ENCODE results near the gene RTP2. TPM values are rescaled to one million over a fixed set of nuclear protein-coding genes. Genes with fewer than 3 reads are reported as not detected.
"Not testable (repeated sequence)": the region's sequence is repeated elsewhere in the genome, so short reads cannot be mapped to it uniquely, and the experiment has no call there.

Gene RTP2
- total RNA-seq, 1 donor from 2014 or later = not detected

DNA sequence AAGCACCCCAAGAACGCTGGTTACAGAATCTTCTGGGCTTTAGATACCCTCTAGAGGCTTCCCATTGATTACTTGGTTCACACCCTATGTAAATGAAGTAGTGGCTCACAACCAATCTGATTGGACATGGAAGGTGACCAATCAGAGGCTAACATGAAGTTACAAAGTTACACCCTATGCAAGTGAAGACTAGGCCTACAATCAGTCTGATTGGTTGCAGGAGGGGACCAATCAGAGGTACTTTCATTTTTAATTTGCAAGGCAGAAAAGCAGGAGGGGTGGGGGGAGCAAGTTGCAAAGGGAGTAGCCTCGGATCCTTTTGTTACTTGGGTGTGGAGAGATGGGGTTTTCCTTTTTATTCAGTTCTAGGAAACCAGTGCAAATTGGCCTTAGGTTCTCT is 11.1 kb upstream of the RTP2 start:
- no peak for DNase-seq

DNA sequence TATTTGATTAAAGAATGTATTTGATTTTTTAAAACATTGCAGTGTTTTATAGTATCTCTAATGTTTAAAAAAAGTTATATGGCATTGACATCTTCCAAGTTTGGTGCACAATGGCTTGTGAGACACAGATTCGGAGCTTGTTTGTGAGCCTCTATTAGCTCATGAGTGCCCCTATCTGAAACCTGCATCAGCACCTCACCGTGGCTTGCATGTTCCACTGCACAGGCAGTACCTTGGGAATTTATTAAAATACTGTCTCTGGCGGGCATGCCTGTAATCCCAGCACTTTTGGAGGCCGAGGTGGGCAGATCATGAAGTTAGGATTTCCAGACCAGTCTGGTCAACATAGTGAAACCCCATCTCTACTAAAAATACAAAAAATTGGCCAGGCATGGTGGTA is 6.8 kb upstream of the RTP2 start:
- no peak for DNase-seq

GRCh38 chr3:187708696-187709095 is 6.3 kb upstream of the RTP2 start:
- DNase-seq = no peak

DNA sequence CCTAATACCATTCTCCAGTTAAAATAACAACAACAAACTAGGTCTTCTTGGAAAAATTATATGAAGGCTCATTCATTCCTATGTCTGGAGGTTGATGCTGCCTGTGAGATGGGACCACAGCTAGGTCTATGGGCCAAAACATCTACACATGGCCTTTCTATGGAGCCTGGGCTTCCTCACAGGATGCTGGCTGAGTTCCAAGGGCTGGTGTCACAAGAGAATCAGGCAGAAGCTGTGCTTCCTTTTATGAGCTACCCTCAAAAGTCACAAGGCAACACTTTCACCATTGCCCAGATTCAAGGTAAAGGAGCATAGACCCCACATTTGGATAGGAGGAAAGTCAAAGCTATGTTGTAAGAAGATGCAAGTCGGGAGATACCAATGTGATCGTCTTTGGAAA is 4.6 kb upstream of the RTP2 start:
- DNase-seq = no peak

GRCh38 chr3:187705164-187705563 is 2.8 kb upstream of the RTP2 start:
- no peak for DNase-seq

DNA sequence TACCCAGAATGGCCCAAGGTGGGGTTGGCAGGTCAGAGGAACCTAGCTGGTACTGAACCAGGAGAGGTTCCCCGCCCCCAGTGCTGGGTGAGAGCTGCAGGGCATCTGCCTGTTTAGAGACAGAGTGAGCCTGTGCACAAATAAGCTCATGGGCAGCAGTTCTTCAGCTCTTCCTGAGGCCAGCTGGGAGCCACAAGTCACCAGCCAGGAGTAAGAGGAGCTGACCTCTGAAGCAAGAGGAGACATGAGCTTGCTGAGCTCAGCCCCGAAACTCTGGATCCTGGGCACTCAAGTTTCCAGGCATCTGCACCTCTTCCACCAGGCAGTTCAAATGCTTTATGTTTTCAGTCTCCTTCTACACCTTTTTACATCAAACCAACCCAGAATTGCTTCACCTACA is 2.1 kb downstream of the RTP2 start:
- DNase-seq = no peak

GRCh38 chr3:187698499-187699399 is 3.6 kb downstream of the RTP2 start:
- DNase-seq = no peak

DNA sequence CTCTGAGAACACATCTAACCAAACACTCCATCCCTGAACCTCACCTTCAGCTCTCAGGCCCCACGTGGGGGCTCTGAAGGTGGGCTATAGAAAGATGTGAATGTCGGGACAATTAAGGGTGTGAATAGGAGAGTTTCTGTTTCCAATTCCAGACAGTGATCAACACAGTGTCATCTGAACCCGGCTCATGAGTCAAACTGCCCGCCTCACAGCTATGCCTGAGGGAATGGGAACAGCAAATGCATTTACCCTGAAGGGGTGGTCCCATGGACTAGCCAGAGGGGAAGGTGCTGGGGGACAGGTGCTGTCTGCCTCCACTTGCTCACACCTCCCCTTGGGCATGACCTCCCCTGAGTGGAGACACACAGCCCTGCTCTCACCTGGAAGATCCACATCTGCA is 6.3 kb downstream of the RTP2 start:
- no peak for DNase-seq

- DNase-seq = no peak
Measured at GRCh38 chr3:187695449-187695848, 6.9 kb downstream of the RTP2 start.

DNA sequence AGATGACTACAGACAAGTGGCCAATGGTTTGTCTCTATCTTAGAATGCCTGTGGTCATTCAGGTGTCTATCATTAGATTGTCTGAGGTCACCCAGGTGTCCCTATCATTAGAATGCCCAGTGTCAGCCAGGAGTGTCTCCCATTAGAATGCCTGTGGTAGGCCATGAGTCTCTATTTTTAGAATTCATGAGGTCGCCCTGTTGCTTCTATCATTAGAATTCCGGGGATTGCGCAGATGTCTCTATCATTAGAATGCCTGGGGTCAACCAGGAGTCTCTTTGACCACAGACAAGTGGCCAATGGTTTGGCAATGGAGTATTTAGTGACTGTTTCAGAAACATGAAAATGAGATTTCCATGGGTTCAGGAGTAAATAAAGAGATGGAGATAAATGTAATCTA is 7.6 kb downstream of the RTP2 start:
- DNase-seq = peak; percentile 8

GRCh38 chr3:187693431-187693830 is 8.9 kb downstream of the RTP2 start:
- no peak for DNase-seq

DNA sequence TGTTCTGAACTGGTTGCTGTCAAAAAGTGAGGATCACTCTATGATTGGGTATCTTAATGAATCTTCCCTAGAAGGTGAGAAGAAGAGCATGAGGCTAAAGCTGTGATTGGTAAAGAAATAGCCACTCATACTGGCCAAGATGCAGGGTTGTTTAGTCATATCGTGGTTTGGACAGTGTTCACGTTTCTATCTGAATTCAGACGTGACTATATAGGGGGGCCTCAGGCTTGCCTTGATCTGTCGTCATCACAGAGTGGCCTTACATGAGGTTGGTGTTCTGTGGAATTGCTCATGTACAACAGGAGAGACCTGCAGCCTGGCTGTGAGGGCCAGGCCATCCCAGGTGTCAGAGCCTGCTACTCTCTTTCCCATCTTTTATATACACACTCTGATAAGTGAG is 12.4 kb downstream of the RTP2 start:
- DNase-seq = no peak

DNA sequence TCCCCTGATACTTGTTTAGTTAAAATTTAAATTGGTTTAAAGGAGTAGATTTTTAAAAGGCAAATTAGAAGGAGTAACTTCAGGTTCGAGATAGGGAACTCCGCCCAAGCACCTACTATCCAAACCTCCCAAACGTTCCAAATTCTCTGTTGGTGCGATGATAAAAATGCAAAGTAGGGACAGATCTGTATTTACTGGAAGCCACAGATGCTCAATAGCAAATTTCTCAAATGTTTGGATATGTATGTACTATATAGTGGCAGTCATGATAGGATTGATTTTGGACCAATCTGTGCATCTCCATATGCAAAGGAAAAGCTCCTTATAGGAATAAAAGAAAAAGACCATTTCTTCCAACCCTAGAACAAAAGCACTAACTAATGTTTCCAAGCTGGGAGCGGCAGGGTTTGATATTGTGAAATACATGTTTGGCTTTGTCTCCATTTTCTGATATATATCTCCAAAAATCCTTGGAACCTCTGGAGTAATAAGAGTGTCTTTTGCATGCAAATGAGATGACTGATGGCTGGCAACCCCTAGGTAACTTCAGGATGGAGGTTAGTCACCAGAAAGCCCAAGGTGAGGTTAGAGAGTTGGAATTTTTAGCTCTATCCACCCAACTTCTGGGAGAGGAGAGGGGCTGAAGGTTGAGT is 15.6 kb downstream of the RTP2 start:
- DNase-seq = no peak

DNA sequence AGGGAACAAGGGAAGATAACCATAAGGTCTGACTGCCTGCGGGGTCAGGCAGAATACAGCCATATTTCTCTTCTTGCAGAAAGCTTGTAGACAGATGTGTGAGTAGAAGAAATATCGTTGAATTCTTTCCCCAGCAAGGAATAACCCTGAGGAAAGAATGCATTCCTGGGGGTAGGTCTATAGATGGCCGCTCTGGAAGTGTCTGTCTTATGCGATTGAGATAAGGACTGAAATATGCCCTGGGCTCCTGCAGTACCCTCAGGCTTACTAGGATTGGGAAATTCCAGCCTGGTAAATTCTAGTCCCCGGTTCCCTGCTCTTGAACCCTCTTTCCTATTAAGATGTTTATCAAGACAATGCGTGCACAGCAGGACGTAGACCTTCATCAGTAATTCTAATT is 16.4 kb downstream of the RTP2 start:
- no peak for DNase-seq

- DNase-seq = no peak
Measured at GRCh38 chr3:187684880-187685279, 17.5 kb downstream of the RTP2 start.

DNA sequence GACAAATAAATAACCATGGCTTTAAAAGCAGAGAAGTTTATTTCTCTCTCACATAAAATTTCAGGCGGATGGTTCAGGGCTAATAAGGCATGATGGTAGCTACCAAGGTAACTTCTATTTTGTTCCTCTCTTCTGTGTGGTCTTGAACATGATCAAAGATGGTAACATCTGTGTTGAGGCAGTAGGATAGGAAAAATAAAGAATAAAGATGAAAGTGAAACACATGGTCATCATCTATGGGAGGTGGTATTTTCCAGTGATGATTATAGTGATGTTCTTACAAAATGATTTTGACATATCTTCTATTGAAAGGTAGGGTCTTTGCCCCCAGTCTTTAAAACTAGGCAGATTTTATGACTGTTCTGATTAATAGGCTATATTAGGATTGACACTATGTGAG is 17.9 kb downstream of the RTP2 start:
- DNase-seq = no peak

DNA sequence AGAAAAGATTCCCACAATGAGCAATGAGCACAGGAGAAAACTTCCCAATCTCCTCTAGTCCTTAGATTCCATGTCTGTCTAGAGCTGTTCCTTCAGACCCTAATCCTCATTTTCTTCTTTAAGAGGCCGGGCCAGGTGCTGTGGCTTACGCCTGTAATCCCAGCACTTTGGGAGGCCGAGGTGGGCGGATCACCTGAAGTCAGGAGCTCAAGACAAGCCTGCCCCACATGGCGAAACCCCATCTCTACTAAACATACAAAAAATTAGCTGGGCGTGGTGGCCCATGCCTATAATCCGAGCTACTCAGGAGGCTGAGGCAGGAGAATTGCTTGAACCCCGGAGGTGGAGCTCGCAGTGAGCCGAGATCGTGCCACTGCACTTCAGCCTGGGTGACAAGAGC is 20.6 kb downstream of the RTP2 start:
- not testable (repeated sequence) for DNase-seq

DNA sequence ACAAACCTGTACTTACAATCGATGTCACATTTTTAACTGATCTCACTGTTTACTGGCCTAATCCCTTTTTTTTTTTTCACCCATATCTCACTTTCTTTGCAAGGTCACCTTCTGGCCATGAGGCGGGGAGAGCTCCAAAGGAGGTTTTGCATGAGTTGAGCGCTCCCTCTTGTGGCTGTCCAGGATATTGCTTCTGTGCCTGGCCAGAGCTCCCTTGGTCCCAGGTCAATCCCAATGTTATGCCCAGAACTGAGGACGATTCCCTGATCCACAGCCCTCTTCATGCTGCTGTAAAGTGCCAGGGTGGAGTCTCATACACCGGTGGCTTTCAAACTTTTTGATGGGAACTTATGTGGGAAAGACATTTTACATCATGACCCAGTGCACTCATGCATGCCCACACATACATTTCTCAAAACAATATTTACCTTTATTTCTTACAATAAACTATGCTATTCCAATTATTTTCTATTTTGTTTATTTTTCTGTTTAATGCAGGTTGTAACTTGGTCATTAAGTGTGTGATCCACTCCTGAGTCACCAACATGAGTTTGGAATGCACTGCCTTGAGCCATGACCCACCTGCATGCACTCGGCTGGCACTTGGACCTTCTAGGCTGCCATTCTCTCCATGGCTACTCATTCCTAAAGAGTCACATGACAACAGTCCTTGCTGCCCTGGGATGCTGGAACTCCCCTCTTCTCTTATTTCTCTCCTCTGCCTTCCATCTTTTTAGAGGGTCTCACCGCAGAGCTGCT is 22.5 kb downstream of the RTP2 start:
- peak; percentile 83 for DNase-seq

DNA sequence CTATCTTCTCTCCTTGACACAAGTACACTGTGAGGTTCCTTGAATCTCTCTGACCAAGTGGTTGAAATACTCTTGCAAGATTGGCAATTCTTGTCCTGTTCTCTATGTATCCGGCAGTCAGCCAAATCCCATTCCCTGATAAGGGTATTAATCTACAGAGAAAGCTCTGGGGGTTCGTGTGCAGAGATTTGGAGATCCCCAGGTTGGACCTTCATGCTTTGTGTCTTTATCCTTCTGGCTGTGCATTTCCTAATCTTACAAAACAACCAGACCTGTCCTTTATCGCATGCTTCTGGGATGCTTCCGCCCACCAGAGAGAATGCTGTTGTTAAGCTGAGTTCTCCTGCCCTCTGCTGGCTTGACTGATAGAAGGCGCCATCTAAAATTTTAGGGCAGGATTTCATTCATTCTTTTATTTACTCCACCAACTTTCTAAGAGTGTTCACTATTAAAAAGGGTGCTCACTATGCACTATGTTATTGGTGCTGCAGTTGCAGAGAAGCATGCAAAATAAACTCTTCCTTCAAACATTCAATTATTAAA is 23.6 kb downstream of the RTP2 start:
- DNase-seq = peak; percentile 70

DNA sequence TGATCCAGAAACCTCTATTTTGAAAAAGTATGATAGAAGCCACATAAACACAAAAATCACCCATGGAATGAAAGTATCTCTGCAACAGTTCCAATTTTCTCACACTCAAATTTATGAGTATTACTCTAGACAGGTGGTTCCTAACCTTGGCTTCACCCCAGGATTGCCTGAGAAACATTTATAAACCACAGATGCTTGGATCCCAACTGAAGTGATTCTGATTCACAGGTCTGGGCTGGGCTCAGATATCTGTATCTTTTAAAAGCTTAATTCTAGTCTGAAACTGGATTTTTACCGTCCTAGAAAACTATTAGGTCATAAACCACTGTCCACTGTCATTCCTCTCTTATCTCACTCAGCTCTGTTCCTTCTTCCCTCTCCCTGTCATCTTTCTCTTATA is 24.8 kb downstream of the RTP2 start:
- DNase-seq = no peak

GRCh38 chr3:187673012-187673411 is 29.3 kb downstream of the RTP2 start:
- no peak for DNase-seq

DNA sequence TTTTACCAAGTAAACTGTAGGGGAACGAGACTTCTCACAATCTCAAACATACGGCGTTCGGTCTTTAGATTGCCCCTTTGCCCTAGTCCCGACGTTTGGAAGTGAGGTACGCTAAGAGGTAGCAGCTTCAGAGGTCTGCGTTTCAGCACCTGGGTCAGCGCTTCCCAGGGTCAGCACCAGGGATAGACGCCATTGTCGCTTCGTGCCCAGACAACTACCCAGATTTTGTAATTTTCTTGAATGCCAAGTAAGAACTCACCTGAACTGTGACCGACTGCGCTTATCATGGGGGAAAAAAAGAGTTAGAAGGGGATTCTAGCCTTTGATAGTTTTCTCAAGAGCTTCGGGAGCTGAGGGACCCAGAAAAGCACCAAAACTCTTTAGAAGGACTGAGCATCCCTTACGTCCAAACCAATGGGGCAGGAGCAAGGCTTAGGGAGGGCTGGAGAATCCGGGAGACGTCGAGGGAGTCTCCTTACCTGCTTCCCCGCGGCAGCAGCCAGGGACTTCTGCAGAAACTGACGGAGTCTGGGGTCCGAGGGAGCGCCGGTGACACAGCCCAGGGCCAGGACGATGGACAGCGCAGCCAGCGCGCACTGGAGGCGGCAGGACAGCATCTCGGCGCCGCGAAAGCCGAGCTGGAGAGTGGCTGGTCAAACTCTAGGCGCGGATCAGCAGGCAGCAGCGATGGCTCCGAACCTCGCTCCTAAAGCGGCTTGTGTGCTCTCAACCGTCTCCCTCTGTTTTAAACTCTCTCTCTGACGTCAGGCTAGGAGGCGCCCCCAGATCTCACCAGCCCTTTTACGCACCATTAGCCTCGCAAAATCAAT is 32.5 kb downstream of the RTP2 start, which contains the start of gene SST:
SST (minus strand) TSS at position 720 of the 830 bp plus-strand sequence; CDS start at position 617, 103 bp downstream.
- DNase-seq = peak; percentile 77
